HG03439 (cell line): Measurements from ENCODE around the gene NAIF1.
"Not testable (repeated sequence)": the region's sequence is repeated elsewhere in the genome, so short reads cannot be mapped to it uniquely, and the experiment has no call there.

Source experiments
- ATAC-seq: cut with Tn5 transposase; IDR thresholded peaks from one replicate; pipeline ENCODE4 v1.9.1; 2021; ENCODE audit warnings: mild to moderate bottlenecking, moderate library complexity; ENCODE audit not compliant: unreplicated experiment

NAIF1 gene

GRCh38 chr9:128062279-128062678 lies 4.8 kb downstream of the NAIF1 start:
- ATAC-seq = no peak

GRCh38 chr9:128061275-128061960 lies 5.7 kb downstream of the NAIF1 start:
- ATAC-seq = no peak

GRCh38 chr9:128059365-128059983 lies 7.6 kb downstream of the NAIF1 start:
- ATAC-seq = no peak

DNA sequence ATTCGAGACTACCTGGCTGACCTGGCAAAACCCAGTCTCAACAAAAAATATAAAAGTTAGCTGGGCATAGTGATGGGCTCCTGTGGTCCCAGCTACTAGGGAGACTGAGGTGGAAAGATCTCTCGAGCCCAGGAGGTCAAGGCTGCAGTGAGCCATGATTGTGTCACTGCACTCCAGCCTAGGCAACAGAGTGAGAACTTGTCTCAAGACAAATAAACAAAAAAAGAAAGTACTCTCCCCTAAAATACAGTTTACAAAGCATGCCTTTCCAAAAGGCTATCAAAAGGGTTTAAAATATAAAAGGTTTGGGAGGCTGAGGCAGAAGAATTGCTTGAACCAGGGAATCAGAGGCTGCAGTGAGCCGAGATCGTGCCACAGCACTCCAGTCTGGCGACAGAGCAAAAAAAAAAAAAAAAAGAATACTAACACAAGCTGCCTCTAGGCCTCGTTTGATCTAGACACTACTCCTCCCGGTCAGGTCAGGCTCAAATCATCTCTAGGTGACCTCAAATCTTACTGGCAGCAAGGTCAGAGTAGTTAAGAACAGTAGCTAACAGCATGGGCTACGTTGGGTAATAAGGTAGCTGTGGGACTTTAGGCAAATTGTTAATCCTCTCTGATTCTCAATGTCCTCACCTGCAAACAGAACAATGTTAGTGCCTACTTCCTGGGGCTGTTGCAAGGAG lies 9.3 kb downstream of the NAIF1 start:
- no peak for ATAC-seq

DNA sequence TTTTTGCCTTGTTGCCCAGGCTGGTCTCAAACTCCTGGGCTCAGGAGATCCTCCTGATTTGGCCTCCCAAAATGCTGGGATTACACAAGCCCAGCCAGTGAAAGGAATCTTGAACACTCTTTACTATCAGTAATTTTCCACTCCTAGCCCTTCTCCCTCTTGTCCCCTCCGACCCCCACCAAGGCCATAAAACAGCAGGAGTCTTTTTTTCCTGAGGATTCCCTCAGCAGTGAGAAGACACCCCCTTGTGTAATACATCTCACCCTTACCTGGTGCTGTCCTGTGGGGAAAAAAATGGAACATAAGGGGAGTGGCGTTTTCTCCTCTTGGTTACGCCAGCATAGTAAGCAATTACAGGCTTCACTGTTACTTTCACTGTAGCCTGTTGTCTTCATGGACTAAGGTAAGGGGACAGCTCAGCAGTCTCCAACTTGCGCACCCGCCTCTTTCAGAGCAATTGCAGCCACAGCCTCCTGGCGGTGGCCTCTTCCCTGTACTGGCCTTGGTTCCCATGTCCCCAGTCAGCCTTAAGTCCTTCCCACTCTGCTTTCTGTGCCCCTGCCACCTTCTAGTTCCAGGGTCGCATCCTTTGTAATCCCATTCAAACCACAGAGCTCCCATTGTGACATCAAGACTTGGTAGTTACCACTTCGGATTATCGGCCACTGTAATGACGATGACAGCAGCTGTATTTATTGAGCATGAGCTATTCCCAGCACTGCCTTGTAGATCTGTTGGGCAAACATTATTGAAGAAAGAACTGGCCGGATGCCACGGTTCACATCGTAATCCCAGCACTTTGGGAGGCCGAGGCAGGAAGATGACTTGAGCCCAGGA lies 10.0 kb downstream of the NAIF1 start:
- ATAC-seq = no peak

- no peak for ATAC-seq
Observed at GRCh38 chr9:128056086-128056485, 11.0 kb downstream of the NAIF1 start.

DNA sequence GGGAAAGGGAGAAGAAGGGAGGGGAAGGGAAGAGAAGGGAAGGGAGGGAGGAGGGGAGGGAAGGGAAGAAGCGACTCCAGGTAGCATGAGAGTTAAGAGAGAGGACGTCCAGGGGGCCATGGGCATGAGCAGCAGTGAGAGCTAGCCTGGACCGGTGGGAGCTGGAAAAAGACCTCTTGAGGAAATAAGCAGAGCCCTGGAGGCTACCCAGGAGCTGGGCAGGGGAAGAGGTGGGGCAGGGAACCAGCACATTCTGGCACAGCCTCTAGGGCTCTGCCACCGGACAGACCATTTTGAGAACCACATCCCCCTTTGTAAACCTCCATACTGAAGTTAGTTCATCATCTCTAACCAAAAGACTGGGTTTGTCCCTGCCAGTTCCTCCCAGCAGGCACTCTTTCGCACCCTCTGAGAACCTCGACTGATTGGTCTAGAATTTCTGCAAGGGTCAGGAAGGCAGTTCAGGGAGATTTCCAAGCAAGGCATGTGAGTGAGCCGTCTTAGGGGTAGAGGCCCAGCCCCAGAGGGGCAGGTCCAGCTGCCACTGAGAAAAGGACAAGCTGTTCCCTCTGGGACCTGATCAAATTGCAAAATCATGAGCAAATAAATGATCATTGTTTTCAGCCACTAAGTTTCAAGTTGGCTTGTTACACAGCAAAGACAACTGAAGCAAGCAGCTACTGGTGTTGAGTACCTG lies 11.6 kb downstream of the NAIF1 start:
- no peak for ATAC-seq

GRCh38 chr9:128054087-128054486 lies 13.0 kb downstream of the NAIF1 start:
- ATAC-seq = no peak

DNA sequence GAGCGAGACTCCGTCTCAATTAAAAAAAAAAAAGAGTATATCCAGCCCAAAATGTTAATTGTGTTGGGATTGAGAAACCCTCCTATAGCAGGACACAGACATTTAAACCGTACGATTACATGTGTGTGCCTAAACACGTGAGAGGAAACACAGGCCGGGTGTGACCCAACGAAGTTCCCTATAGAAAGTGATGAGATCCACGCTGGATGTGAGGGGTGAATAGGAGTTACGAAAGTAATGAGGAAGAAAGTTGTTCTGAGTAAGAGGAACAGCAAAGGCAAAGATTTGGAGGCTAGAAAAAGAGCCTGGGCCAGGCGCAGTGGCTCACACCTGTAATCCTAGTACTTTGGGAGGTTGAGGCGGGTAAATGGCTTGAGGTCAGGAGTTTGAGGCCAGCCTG lies 13.6 kb downstream of the NAIF1 start:
- ATAC-seq = no peak

DNA sequence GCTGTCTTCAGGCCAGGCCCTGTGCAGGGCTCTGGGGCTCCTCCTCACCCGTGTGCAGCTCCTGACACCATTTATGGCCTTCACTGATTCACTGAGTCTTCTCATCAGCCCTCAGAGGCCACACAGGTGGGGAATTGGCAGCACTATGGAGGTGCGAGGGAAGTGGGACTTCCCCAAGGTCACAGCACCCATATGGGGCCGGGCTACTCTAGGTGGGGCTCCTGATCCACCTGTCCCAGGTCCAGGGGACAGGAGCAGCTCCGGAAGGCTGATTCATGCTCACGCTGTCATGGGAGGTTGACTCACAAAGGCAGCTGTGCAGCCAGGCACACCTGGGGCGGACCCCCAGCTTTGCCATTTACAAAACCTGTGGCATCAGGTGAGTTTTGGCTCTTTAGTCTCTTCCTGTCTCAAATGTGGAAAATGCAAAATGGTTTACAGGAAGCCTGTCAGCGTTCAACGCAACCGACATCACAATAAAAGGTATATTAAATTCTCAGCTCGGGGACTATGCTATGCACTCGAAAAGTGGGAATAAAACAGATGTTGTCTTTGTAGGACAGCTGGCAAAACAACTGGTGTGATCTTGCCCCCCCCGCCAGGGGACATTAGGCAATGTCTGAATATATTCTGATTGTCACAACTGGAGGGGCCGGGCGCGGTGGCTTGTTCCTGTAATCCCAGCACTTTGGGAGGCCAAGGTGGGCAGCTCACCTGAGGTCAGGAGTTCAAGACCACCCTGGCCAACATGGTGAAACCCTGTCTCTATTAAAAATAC lies 15.0 kb downstream of the NAIF1 start:
- ATAC-seq = no peak

DNA sequence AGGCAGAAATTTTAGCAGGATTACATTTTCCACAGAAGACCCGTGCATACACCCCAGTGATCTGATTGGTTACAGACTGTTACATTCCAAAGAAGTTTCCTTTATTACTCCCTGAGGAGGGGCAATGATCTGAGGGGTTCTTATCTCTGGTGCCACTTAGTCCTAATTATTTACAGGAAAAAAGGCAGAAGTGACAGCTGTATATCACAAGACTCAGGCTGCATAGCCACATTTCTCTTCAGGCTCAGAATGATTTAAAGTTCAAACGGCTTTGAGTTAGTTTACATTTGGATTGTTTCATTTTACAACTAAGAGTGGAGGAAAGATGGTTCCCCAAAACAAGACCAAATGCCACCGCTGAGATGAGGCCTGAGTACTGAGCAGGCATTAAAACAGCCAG lies 17.3 kb downstream of the NAIF1 start:
- no peak for ATAC-seq

GRCh38 chr9:128048663-128049062 lies 18.5 kb downstream of the NAIF1 start:
- ATAC-seq = no peak

DNA sequence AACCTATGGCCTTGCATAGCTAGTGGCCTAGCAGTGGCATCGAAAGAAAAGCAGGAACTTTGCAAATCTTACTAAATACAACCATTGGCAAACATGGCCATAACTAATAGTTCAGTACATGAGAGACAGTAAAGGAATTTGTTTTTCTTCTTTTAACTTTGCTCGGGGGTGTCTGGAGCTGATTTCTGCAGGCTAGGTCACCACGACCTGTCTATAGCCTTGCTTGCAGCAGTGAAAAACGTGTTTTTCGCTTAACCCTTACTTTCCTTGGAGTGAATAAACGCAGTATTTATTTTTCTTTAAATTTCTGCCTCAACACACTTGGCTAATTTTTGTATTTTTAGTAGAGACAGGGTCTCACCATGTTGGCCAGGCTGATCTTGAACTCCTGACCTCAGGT lies 19.9 kb downstream of the NAIF1 start:
- ATAC-seq = no peak

DNA sequence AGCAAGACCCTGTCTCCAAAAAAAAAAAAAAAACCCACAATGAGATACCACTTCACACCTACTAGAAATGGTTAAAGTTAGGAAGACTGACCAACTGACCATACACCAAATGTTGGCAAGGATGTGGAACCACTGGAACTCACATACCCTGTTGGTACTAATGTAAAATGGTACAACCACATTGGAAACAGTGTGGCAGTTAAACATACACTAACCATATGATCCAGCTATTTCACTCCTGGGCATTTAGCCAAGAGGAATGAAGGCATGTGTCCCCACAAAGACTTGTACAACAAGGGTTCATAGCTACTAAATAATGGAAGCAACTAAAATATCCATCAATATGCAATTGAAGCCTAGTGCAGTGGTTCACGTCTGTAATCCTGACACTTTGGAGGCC lies 21.3 kb downstream of the NAIF1 start:
- ATAC-seq = no peak

DNA sequence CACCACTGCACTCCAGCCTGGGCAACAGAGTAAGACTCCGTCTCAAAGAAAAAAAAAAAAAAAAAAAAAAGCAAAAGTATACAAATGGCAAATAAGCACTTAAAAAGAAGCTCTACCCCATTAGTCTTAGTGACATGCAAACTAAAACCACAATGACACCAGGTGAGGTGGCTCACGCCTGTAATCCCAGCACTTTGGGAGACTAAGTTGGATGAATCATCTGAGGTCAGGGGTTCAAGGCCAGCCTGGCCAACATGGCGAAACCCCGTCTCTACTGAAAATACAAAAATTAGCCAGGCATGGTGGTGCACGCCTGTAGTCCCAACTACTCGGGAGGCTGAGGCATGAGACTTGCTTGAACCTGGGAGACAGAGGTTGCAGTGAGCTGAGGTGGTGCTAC lies 21.7 kb downstream of the NAIF1 start:
- not testable (repeated sequence) for ATAC-seq

- ATAC-seq = no peak
Observed at GRCh38 chr9:128043467-128043868, 23.7 kb downstream of the NAIF1 start.

- ATAC-seq = no peak
Observed at GRCh38 chr9:128042043-128042442, 25.1 kb downstream of the NAIF1 start.

DNA sequence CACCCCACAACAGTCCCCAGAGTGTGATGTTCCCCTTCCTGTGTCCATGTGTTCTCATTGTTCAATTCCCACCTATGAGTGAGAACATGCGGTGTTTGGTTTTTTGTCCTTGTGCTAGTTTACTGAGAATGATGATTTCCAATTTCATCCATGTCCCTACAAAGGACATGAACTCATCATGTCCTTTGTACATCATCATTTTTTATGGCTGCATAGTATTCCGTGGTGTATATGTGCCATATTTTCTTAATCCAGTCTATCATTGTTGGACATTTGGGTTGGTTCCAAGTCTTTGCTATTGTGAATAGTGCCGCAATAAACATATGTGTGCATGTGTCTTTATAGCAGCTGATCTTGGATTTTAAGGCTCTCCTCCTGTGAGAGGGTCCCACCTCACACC lies 26.3 kb downstream of the NAIF1 start:
- ATAC-seq = not testable (repeated sequence)

GRCh38 chr9:128036522-128036921 lies 30.6 kb downstream of the NAIF1 start:
- ATAC-seq = not testable (repeated sequence)
